Esophagus muscularis mucosa (tissue), 4 donors: Measurements from ENCODE around the gene SASS6. TPM values are rescaled to one million over a fixed set of nuclear protein-coding genes. Genes with fewer than 3 reads are reported as not detected.

Source experiments
- DNase-seq: peaks from one replicate; pipeline ENCODE4 v3.0.0-alpha.2; 2017; ENCODE audit errors: extremely low spot score
- H3K27ac ChIP-seq, 4 donors: fragments of 200-600 bp; sonication (generic); replicated peaks in 1 of 4; 1 replicate in 3 of 4; 2 replicates in 1 of 4; pipeline ENCODE4 v1.5.1; 2016 to 2019; ENCODE audit warnings: mild to moderate bottlenecking in 1 of 4
- H3K27me3 ChIP-seq, 4 donors: fragments of 200-600 bp; sonication (generic); one replicate each; pipeline versions ENCODE4 v1.5.1 to v1.6.0; 2016 to 2019
- H3K36me3 ChIP-seq, 4 donors: fragments of 200-600 bp; sonication (generic); one replicate each; pipeline ENCODE4 v1.5.1; 2016 to 2019
- H3K4me1 ChIP-seq, 4 donors: fragments of 200-600 bp; sonication (generic); one replicate each; pipeline ENCODE4 v1.5.1; 2016 to 2019
- H3K4me3 ChIP-seq, 4 donors: fragments of 200-600 bp; sonication (generic); 1 replicate in 2 of 4; 2 replicates in 2 of 4; pipeline ENCODE4 v1.5.1; 2016 to 2019; ENCODE audit warnings: mild to moderate bottlenecking in 4 of 4, moderate library complexity in 1 of 4
- H3K9me3 ChIP-seq, 4 donors: fragments of 200-600 bp; sonication (generic); 1 replicate in 3 of 4; 2 replicates in 1 of 4; pipeline ENCODE4 v1.5.1; 2016 to 2019
- CTCF ChIP-seq, 3 experiments: fragments of 200-600 bp in 2 of 3; fragments of 450-650 bp in 1 of 3; sonication (generic) in 2 of 3; IDR thresholded peaks; one replicate each; pipeline ENCODE4 v1.5.1; 2017 to 2019; ENCODE audit warnings: antibody characterized with exemption in 3 of 3, mild to moderate bottlenecking in 2 of 3, moderate library complexity in 1 of 3
- EP300 ChIP-seq: sonication (generic); formaldehyde crosslinking; IDR thresholded peaks from one replicate; pipeline ENCODE4 v1.6.1; 2017; ENCODE audit warnings: antibody characterized with exemption
- POLR2A ChIP-seq: fragments of 450-650 bp; IDR thresholded peaks from one replicate; pipeline ENCODE4 v1.6.1; 2017; ENCODE audit warnings: antibody characterized with exemption, moderate library complexity, mild to moderate bottlenecking, low read depth
- POLR2AphosphoS5 ChIP-seq, 2 donors: sonication (generic); formaldehyde crosslinking; IDR thresholded peaks; one replicate each; pipeline ENCODE4 v1.6.1; 2017; ENCODE audit warnings: antibody characterized with exemption in 2 of 2
- WGBS: methylation state at CpG from one replicate; pipeline ENCODE4 v1.1.5; 2018; 5-methylcytosine and 5-hydroxymethylcytosine counted together
- intact Hi-C: fragments of 100-400 bp; cut with DNase I; formaldehyde crosslinking; loops from one replicate; pipeline ENCODE4 v1.15.1; 2023
- total RNA-seq, 4 donors: library from RNA; depleted of rRNA; stranded (reverse); fragments of >200 nt; gene quantifications; one replicate each; pipeline versions ENCODE4 v1.1.0 to v1.2.1, GENCODE V29; 2016

SASS6 gene
- total RNA-seq, 4 donors from 2014 or later, result 1.2 to 3.0 (median 2.4) TPM

- Histone ChIP-seq H3K36me3 (peaks cover 0 to 12% (median 0%) of the 10 kb centered on the region in 4 donors), H3K9me3 (no peaks in the 10 kb centered on the region), H3K27ac (no peak overlapping the region), H3K27me3 (no peaks in the 10 kb centered on the region), H3K4me1 (peaks cover 0 to 10% (median 7%) of the 10 kb centered on the region in 4 donors), H3K4me3 (no peak overlapping the region)
- TF ChIP-seq POLR2AphosphoS5 (IDR thresholded peaks at IDR 0.05) (no peak), EP300 (no peak), CTCF (IDR thresholded peaks at IDR 0.05) (no peak), POLR2A (no peak)
- 86% methylated on average over 1 of the region's 1 CpG for WGBS
- no peak for DNase-seq
- intact Hi-C loops, result no loop called here
These were observed 5.5 kb downstream of the SASS6 start for GRCh38 chr1:100127226-100127625.

- 64% methylated on average over 1 of the region's 1 CpG for WGBS
- Histone ChIP-seq H3K36me3 (peaks cover 0 to 40% (median 12%) of the 10 kb centered on the region in 4 donors), H3K27me3 (no peaks in the 10 kb centered on the region), H3K4me1 (no peaks in the 10 kb centered on the region), H3K27ac (no peak overlapping the region), H3K4me3 (no peak overlapping the region), H3K9me3 (no peaks in the 10 kb centered on the region)
- intact Hi-C loops, result no loop called here
- TF ChIP-seq POLR2AphosphoS5 (IDR thresholded peaks at IDR 0.05) (no peak), EP300 (no peak), CTCF (IDR thresholded peaks at IDR 0.05) (no peak), POLR2A (no peak)
- DNase-seq, result no peak
These were observed 10.6 kb downstream of the SASS6 start for GRCh38 chr1:100122177-100122576.

- Histone ChIP-seq H3K4me3 (no peak overlapping the region), H3K9me3 (no peaks in the 10 kb centered on the region), H3K36me3 (peaks cover 0 to 43% (median 14%) of the 10 kb centered on the region in 4 donors), H3K27me3 (no peaks in the 10 kb centered on the region), H3K4me1 (no peaks in the 10 kb centered on the region), H3K27ac (no peak overlapping the region)
- TF ChIP-seq POLR2A (no peak), EP300 (no peak), POLR2AphosphoS5 (IDR thresholded peaks at IDR 0.05) (no peak), CTCF (IDR thresholded peaks at IDR 0.05) (no peak)
- intact Hi-C loops, result no loop called here
- DNase-seq, result no peak
- 98% methylated on average over 4 of the region's 4 CpGs for WGBS
These were observed 17.2 kb downstream of the SASS6 start for GRCh38 chr1:100115524-100115923.

- no peak for DNase-seq
- H3K27me3 ChIP-seq, result no peaks in the 10 kb centered on the region
- no peaks in the 10 kb centered on the region for H3K9me3 ChIP-seq
- H3K4me1 ChIP-seq, result no peaks in the 10 kb centered on the region
- TF ChIP-seq CTCF (IDR thresholded peaks at IDR 0.05) (no peak), POLR2A (no peak), POLR2AphosphoS5 (IDR thresholded peaks at IDR 0.05) (no peak), EP300 (no peak)
- H3K36me3 ChIP-seq, result peaks cover 0 to 44% (median 25%) of the 10 kb centered on the region in 4 donors
- intact Hi-C loops, result no loop called here
- no peak overlapping the region for H3K4me3 ChIP-seq
- no peak overlapping the region for H3K27ac ChIP-seq
These were observed 23.1 kb downstream of the SASS6 start for GRCh38 chr1:100109554-100110066.

GRCh38 chr1:100107696-100108095 is 25.0 kb downstream of the SASS6 start:
- Histone ChIP-seq H3K27ac (no peak overlapping the region), H3K4me3 (no peak overlapping the region), H3K9me3 (no peaks in the 10 kb centered on the region), H3K36me3 (peaks cover 0 to 60% (median 37%) of the 10 kb centered on the region in 4 donors), H3K27me3 (no peaks in the 10 kb centered on the region), H3K4me1 (no peaks in the 10 kb centered on the region)
- WGBS, result 88% methylated on average over 4 of the region's 4 CpGs
- DNase-seq, result no peak
- intact Hi-C loops, result no loop called here
- TF ChIP-seq POLR2AphosphoS5 (IDR thresholded peaks at IDR 0.05) (no peak), EP300 (no peak), POLR2A (no peak), CTCF (IDR thresholded peaks at IDR 0.05) (no peak)
